ENCODE measurements around the gene KCP.

Gene KCP

DNA sequence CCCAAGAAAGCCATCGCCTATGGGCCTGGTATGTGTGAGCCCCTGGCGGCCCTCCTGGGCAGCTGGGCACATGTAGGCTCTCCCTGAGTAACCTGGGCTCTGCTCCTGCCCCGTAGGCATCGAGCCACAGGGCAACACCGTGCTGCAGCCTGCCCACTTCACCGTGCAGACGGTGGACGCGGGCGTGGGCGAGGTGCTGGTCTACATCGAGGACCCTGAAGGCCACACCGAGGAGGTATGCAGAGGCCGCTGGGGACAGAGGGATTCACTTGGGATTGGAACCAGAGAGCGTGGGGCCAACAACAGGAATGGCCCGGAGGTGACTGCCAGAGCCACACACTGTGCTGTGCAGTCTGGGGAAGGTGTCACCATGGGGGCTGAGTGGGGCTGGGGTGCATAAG lies 73.0 kb downstream of the KCP start:
- Histone ChIP-seq H3K9ac (ENCODE audit: insufficient read length) (no peak overlapping the region), H3K9me3 (ENCODE audit: low read depth, low read length) (no peaks in the 10 kb centered on the region)
- no peak for DNase-seq (ENCODE audit: low read depth, low spot score)

DNA sequence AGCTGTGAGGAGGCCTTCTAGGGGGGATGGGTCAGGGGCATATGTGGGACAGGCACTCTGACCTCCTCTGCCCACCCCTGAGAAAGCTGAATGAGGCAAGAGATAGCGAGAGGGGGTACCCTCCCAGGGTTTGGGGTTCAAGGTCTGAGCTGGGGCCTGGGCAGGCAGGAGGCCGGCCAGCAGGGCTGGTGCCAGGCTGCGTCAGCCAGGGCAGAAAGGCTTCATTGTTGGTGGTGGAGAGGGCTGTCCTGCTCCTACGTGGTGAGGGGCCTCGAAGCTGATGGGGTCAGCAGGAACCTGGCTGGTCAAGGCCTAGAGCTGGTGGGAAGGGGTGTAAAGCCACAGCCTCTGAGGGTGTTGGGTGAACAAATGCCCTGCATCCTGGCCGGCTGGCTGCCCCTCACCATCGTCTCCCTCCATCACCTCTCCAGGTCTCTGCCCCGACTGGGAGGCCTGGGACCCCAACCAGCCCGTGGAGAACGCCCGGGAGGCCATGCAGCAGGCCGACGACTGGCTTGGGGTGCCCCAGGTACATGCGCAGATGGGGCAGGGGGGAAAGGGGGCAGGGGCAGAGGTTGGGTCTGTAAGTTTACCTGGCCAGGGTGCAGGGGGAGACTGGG lies 73.7 kb downstream of the KCP start:
- Histone ChIP-seq H3K9me3 (ENCODE audit: low read depth, low read length) (no peaks in the 10 kb centered on the region), H3K9ac (ENCODE audit: insufficient read length) (no peak overlapping the region), H3K27ac (no peak overlapping the region), H3K4me3 (no peak overlapping the region), H3K36me3 (ENCODE audit: insufficient read depth, low read length) (peaks cover 18% of the 10 kb centered on the region)
- TF ChIP-seq EZH2 (IDR thresholded peaks at IDR 0.05) (no peak), FOXP2 (optimal IDR thresholded peaks at IDR 0.05; ENCODE audit: control extremely low read depth, extremely low read length, insufficient read depth) (no peak), POLR2AphosphoS5 (IDR thresholded peaks at IDR 0.05; ENCODE audit: borderline replicate concordance, low read depth, low read length) (no peak)
- no peak for DNase-seq (ENCODE audit: low read depth, low spot score)

More for the DNA sequence above, 73.0 kb downstream of the KCP start:
- Histone ChIP-seq H3K36me3 (ENCODE audit: insufficient read depth, low read length) (peaks cover 23% of the 10 kb centered on the region), H3K4me3 (no peak overlapping the region), H3K27ac (no peak overlapping the region)
- no peak for TF ChIP-seq EZH2 (IDR thresholded peaks at IDR 0.05)

DNA sequence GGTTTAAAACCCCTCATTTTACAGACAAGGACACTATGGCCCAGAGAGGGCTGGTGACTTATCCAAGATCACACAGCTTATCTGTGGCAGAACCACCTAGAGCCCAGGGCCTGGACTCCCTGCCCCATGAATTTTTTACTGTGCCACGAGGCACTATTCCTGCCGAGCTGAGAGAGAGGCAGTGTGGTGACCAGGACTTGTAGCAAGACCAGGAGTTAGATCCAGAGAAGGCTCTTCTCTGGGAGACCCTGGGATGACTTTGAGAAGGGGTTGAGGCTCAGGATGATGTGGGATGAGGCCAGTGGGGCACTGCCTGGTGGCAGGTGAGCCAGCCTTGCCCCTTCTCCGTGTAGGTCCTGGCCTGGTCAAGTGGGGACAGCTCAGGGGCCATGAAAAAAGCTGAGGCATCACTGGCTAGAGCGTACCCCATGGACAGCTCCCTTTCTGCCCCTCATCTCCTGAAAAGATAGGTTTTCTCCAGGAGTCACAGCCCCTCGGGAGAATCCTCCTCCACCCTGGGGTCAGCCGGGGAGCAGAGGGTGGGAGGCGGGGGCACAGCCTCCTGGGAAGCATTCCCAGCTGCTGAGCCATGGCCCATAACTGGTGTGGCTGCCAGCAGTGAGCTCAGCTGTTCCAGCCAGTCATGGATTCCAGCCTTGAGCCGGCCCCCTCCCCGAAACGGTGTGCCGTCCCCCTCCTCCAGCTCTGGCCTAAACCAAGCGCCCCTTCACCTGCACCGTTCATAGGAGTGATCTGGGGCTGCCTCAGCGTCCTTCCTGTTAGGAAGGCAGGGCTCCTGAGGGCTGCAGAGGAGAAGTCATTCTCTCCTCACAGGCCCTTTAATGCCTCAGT lies 74.5 kb downstream of the KCP start:
- Histone ChIP-seq H3K9ac (ENCODE audit: insufficient read length) (no peak overlapping the region), H3K27ac (no peak overlapping the region), H3K9me3 (ENCODE audit: low read depth, low read length) (no peaks in the 10 kb centered on the region), H3K4me3 (no peak overlapping the region), H3K36me3 (ENCODE audit: insufficient read depth, low read length) (peaks cover 11% of the 10 kb centered on the region; the same call in 1 of the 2 replicates)
- no peak for DNase-seq (ENCODE audit: low read depth, low spot score)
- no peak for TF ChIP-seq FOXP2 (optimal IDR thresholded peaks at IDR 0.05; ENCODE audit: control extremely low read depth, extremely low read length, insufficient read depth)
- TF ChIP-seq EZH2 (IDR thresholded peaks at IDR 0.05) = no peak
- no peak for TF ChIP-seq POLR2AphosphoS5 (IDR thresholded peaks at IDR 0.05; ENCODE audit: borderline replicate concordance, low read depth, low read length)

DNA sequence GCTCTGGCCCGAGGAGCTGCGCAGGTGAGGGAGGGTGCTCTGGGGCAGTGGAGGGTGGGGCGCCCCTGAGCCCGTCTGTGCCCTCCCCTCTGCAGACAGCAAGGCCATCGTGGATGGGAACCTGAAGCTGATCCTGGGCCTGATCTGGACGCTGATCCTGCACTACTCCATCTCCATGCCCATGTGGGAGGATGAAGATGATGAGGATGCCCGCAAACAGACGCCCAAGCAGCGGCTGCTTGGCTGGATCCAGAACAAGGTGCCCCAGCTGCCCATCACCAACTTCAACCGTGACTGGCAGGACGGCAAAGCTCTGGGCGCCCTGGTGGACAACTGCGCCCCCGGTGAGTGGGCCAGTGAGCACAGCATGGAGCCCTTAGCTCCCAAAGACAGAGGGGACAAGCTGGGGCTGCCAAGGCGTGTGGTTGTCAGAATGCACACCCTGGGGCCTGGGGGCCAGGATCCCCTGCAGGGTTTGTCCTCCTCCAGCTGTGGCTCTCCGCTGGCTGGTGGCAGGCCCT lies 75.2 kb downstream of the KCP start:
- Histone ChIP-seq H3K36me3 (ENCODE audit: insufficient read depth, low read length) (peaks cover 8% of the 10 kb centered on the region; the same call in 1 of the 2 replicates), H3K9ac (ENCODE audit: insufficient read length) (no peak overlapping the region), H3K4me3 (no peak overlapping the region), H3K9me3 (ENCODE audit: low read depth, low read length) (no peaks in the 10 kb centered on the region), H3K27ac (no peak overlapping the region)
- DNase-seq (ENCODE audit: low read depth, low spot score) = no peak
- TF ChIP-seq POLR2AphosphoS5 (IDR thresholded peaks at IDR 0.05; ENCODE audit: borderline replicate concordance, low read depth, low read length) = no peak
- no peak for TF ChIP-seq FOXP2 (optimal IDR thresholded peaks at IDR 0.05; ENCODE audit: control extremely low read depth, extremely low read length, insufficient read depth)
- TF ChIP-seq EZH2 (IDR thresholded peaks at IDR 0.05) = no peak

DNA sequence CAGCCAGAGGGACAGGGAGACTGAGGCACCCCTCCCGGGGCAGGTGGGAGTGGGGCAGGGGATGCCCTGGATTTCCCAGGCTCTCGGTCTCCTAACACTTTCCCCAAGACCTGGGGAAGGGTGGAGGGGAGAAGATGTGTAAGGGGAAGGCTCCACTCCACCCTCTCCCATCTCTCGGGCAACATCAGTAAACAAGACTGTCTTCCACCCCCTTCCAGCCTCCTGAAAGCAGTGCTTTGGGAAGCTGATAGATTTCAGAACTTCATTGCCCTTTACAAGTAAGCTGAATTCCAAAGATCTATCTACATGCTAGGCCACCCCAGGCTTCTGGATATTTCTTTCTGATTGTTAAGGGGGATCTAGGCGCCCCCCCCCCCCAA lies 76.6 kb downstream of the KCP start:
- DNase-seq (ENCODE audit: low read depth, low spot score) = no peak
- Histone ChIP-seq H3K36me3 (ENCODE audit: insufficient read depth, low read length) (peaks cover 8% of the 10 kb centered on the region; the same call in 1 of the 2 replicates), H3K9me3 (ENCODE audit: low read depth, low read length) (no peaks in the 10 kb centered on the region), H3K9ac (ENCODE audit: insufficient read length) (no peak overlapping the region), H3K4me3 (no peak overlapping the region), H3K27ac (peak overlapping the region; percentile 13; the same call in 1 of the 2 replicates)
- TF ChIP-seq POLR2AphosphoS5 (IDR thresholded peaks at IDR 0.05; ENCODE audit: borderline replicate concordance, low read depth, low read length) (no peak), FOXP2 (optimal IDR thresholded peaks at IDR 0.05; ENCODE audit: control extremely low read depth, extremely low read length, insufficient read depth) (no peak), EZH2 (IDR thresholded peaks at IDR 0.05) (no peak)

DNA sequence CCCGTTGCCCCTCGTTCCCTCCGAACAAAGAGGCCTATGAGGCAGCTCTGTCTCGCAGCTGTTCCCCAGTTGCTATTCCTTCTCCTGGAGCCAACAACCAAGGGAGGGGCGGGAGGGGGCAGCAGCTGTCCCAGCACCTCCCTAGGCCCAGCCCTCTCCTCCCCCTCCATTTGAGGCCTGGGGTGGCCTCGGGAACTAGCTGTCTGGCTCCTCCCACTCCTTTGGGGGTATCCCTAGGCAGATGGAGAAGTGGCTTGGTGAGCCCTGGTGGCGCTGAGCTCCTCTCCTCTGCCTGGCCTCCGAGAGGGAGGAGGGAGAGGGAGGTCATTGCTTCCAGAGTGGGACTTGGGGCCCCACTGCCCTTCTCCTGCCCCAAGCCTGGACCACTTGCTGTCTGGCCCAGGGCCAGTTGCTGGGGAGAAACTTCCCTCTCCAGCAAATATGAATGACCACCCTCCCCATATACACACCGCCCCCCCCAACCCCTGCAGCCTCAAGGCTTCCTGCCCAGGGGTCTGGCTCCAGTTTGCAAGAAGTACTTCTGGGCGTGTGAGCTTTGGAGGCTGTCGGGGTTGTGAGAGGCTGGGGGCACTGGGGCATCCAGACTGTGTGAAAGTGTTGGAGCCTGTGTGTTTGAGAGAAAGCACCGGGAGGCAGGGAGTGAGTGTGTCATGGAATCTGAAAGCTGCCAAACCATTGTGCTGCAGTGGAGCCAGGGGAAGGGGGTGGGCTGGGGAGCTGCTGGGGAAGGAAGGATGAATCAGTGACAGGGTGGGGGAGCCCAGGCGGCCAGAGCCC lies 77.2 kb downstream of the KCP start:
- Histone ChIP-seq H3K27ac (no peak overlapping the region), H3K36me3 (ENCODE audit: insufficient read depth, low read length) (peaks cover 8% of the 10 kb centered on the region; the same call in 1 of the 2 replicates), H3K9me3 (ENCODE audit: low read depth, low read length) (no peaks in the 10 kb centered on the region), H3K4me3 (peak overlapping the region; percentile 92), H3K9ac (ENCODE audit: insufficient read length) (no peak overlapping the region)
- TF ChIP-seq EZH2 (IDR thresholded peaks at IDR 0.05) = no peak
- no peak for TF ChIP-seq POLR2AphosphoS5 (IDR thresholded peaks at IDR 0.05; ENCODE audit: borderline replicate concordance, low read depth, low read length)
- TF ChIP-seq FOXP2 (optimal IDR thresholded peaks at IDR 0.05; ENCODE audit: control extremely low read depth, extremely low read length, insufficient read depth) = no peak
- DNase-seq (ENCODE audit: low read depth, low spot score) = no peak

DNA sequence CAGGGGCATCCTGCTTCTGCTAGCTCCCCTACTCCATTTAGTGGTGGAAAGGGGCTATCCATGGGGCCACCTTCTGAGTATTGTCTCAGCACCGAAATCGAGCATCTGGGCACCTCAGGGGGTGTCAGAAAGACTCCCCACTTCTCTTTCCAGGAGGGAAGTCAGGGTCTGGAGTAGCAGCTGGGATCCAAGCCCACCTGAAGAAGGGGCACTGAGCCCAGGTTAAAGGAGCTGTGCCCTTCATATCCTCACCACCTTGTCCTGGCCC lies 77.7 kb downstream of the KCP start:
- no peak for TF ChIP-seq FOXP2 (optimal IDR thresholded peaks at IDR 0.05; ENCODE audit: control extremely low read depth, extremely low read length, insufficient read depth)
- TF ChIP-seq EZH2 (IDR thresholded peaks at IDR 0.05) = no peak
- TF ChIP-seq POLR2AphosphoS5 (IDR thresholded peaks at IDR 0.05; ENCODE audit: borderline replicate concordance, low read depth, low read length) = no peak
- H3K9me3 ChIP-seq (ENCODE audit: low read depth, low read length) = no peaks in the 10 kb centered on the region
- H3K27ac ChIP-seq = no peak overlapping the region
- DNase-seq (ENCODE audit: low read depth, low spot score) = no peak
- peaks cover 5% of the 10 kb centered on the region; the same call in 1 of the 2 replicates for H3K36me3 ChIP-seq (ENCODE audit: insufficient read depth, low read length)
- no peak overlapping the region for H3K9ac ChIP-seq (ENCODE audit: insufficient read length)
- H3K4me3 ChIP-seq = peak overlapping the region; percentile 92
